SK-N-SH (cell line): ENCODE data around the gene SVOP. TPM values are rescaled to one million over a fixed set of nuclear protein-coding genes. Genes with fewer than 3 reads are reported as not detected.

ENCODE experiments used
- CTCF ChIA-PET: fragments of 300-600, 350-600 bp; formaldehyde crosslinking; extraction: SDS; loops from one replicate; lab custom pipeline; 2021; lab: Yijun Ruan, JAX
- POLR2A ChIA-PET: fragments of 350-600 bp; sonication (Branson Sonifier 250); formaldehyde crosslinking; extraction: SDS; loops from one replicate; lab custom pipeline; 2020; ENCODE audit warnings: antibody characterized with exemption, inconsistent platforms; lab: Yijun Ruan, JAX
- DNase-seq: peaks from one replicate; pipeline ENCODE4 v3.0.0; 2012
- H2AFZ ChIP-seq: fragments of 200-600 bp; sonication (generic); 2 replicates; pipeline ENCODE4 v1.8.1; 2016; ENCODE audit warnings: antibody characterized with exemption, mild to moderate bottlenecking, low read depth
- H3F3A ChIP-seq: fragments of 200-600 bp; sonication (generic); replicated peaks from 2 replicates; pipeline ENCODE3; 2016; ENCODE audit warnings: antibody characterized with exemption, mild to moderate bottlenecking; ENCODE audit not compliant: insufficient read depth
- H3K27ac ChIP-seq, 2 experiments: fragments of 200-500 bp in 1 of 2; fragments of 200-600 bp in 1 of 2; sonication (Bioruptor generic) in 1 of 2; sonication (generic), shearing (Covaris generic) in 1 of 2; 2 replicates each; pipeline versions ENCODE4 v1.5.1 to v1.6.1; 2014 to 2016; ENCODE audit warnings: low read depth in 2 of 2, inconsistent platforms in 1 of 2, low read length in 1 of 2, mild to moderate bottlenecking in 1 of 2, mixed read lengths in 1 of 2
- H3K27me3 ChIP-seq: fragments of 200-600 bp; sonication (generic), shearing (Covaris generic); 2 replicates; pipeline ENCODE4 v1.6.1; 2016; ENCODE audit warnings: mixed run types; ENCODE audit not compliant: insufficient read depth
- H3K36me3 ChIP-seq, 2 experiments: fragments of 200-500 bp in 1 of 2; fragments of 200-600 bp in 1 of 2; sonication (Bioruptor generic) in 1 of 2; sonication (generic) in 1 of 2; replicated peaks in 1 of 2; 2 replicates each; pipeline versions ENCODE3 to v1.5.1; 2014 to 2016; ENCODE audit warnings: low read length in 1 of 2, mild to moderate bottlenecking in 1 of 2; ENCODE audit not compliant: insufficient read depth in 2 of 2, control insufficient read depth in 1 of 2
- H3K4me1 ChIP-seq, 2 experiments: fragments of 200-500 bp in 1 of 2; fragments of 200-600 bp in 1 of 2; sonication (Bioruptor generic) in 1 of 2; sonication (generic), shearing (Covaris generic) in 1 of 2; 2 replicates each; pipeline versions ENCODE4 v1.5.1 to v1.6.1; 2014 to 2016; ENCODE audit warnings: low read depth in 1 of 2, low read length in 1 of 2, mixed run types in 1 of 2; ENCODE audit not compliant: insufficient read depth in 2 of 2, control insufficient read depth in 1 of 2
- H3K4me2 ChIP-seq: fragments of 200-600 bp; sonication (generic), shearing (Covaris generic); 2 replicates; pipeline ENCODE4 v1.6.1; 2017; ENCODE audit warnings: mixed run types
- H3K4me3 ChIP-seq, 2 experiments: fragments of 200-500 bp in 1 of 2; fragments of 200-600 bp in 1 of 2; sonication (Bioruptor generic) in 1 of 2; sonication (generic), shearing (Covaris generic) in 1 of 2; 2 replicates each; pipeline versions ENCODE4 v1.5.1 to v1.8.1; 2014 to 2016; ENCODE audit warnings: low read depth in 2 of 2, inconsistent platforms in 1 of 2, low read length in 1 of 2, mild to moderate bottlenecking in 1 of 2, mixed read lengths in 1 of 2, moderate library complexity in 1 of 2
- H3K79me2 ChIP-seq: fragments of 200-600 bp; sonication (generic); 2 replicates; pipeline ENCODE4 v1.8.1; 2017; ENCODE audit warnings: mild to moderate bottlenecking; ENCODE audit not compliant: insufficient read depth
- H3K9ac ChIP-seq: fragments of 200-600 bp; sonication (generic); 2 replicates; pipeline ENCODE4 v1.6.1; 2017; ENCODE audit warnings: mixed run types
- H3K9me2 ChIP-seq: fragments of 200-600 bp; sonication (generic); 2 replicates; pipeline ENCODE4 v1.6.1; 2017; ENCODE audit warnings: mixed run types
- H3K9me3 ChIP-seq: fragments of 200-600 bp; sonication (generic); 2 replicates; pipeline ENCODE4 v1.6.1; 2017; ENCODE audit warnings: mixed run types, mild to moderate bottlenecking, moderate library complexity
- H4K20me1 ChIP-seq: fragments of 200-600 bp; sonication (generic); 2 replicates; pipeline ENCODE4 v1.6.1; 2017; ENCODE audit warnings: mild to moderate bottlenecking, mixed run types; ENCODE audit not compliant: insufficient read depth
- CHD2 ChIP-seq: fragments of 150-350 bp; IDR thresholded peaks from 2 replicates; pipeline ENCODE4 v1.6.1; 2018; ENCODE audit warnings: low read length; ENCODE audit not compliant: partially characterized antibody
- ELF1 ChIP-seq: IDR thresholded peaks from 2 replicates; pipeline ENCODE4 v1.4.0; 2012
- EP300 ChIP-seq, 2 experiments: IDR thresholded peaks; 2 replicates each; pipeline versions ENCODE4 v1.4.0 to v1.6.1; 2012; ENCODE audit warnings: borderline replicate concordance in 1 of 2, low read depth in 1 of 2, low read length in 1 of 2
- FOXJ3 ChIP-seq: sonication (generic); formaldehyde crosslinking; IDR thresholded peaks from 2 replicates; pipeline ENCODE4 v1.5.1; 2020; ENCODE audit warnings: mild to moderate bottlenecking, missing genetic modification reagents
- GABPA ChIP-seq: IDR thresholded peaks from 2 replicates; pipeline ENCODE4 v1.4.0; 2012; ENCODE audit warnings: low read depth, mild to moderate bottlenecking
- GATA2 ChIP-seq: sonication (generic); formaldehyde crosslinking; IDR thresholded peaks from 2 replicates; pipeline ENCODE4 v1.5.0; 2020; ENCODE audit warnings: mild to moderate bottlenecking, missing genetic modification reagents
- MEF2A ChIP-seq: IDR thresholded peaks from 2 replicates; pipeline ENCODE4 v1.4.0; 2012; ENCODE audit warnings: low read depth, borderline replicate concordance
- MXI1 ChIP-seq: IDR thresholded peaks from 2 replicates; pipeline ENCODE4 v1.6.1; 2012; ENCODE audit warnings: mild to moderate bottlenecking, low read depth, low read length, improper control_type of control experiment
- NFIC ChIP-seq: IDR thresholded peaks from 2 replicates; pipeline ENCODE4 v1.4.0; 2012; ENCODE audit warnings: borderline replicate concordance
- NRF1 ChIP-seq: IDR thresholded peaks from 2 replicates; pipeline ENCODE4 v1.6.1; 2012; ENCODE audit warnings: low read depth, mild to moderate bottlenecking, low read length
- RAD21 ChIP-seq: IDR thresholded peaks from 2 replicates; pipeline ENCODE4 v1.6.1; 2012; ENCODE audit warnings: mild to moderate bottlenecking, low read length
- RCOR1 ChIP-seq: fragments of 150-350 bp; IDR thresholded peaks from 2 replicates; pipeline ENCODE4 v1.6.1; 2017; ENCODE audit warnings: antibody characterized with exemption, low read length
- RFX5 ChIP-seq: IDR thresholded peaks from 2 replicates; pipeline ENCODE4 v1.6.1; 2012; ENCODE audit warnings: mild to moderate bottlenecking, improper control_type of control experiment, low read length
- RXRA ChIP-seq: IDR thresholded peaks from 2 replicates; pipeline ENCODE4 v1.4.0; 2012; ENCODE audit warnings: low read depth, mild to moderate bottlenecking, borderline replicate concordance
- SMC3 ChIP-seq: IDR thresholded peaks from 2 replicates; pipeline ENCODE4 v1.6.1; 2012; ENCODE audit warnings: low read depth, low read length, improper control_type of control experiment
- TCF12 ChIP-seq: IDR thresholded peaks from 2 replicates; pipeline ENCODE4 v1.4.0; 2012
- TEAD4 ChIP-seq: IDR thresholded peaks from 2 replicates; pipeline ENCODE4 v1.4.0; 2012; ENCODE audit warnings: mild to moderate bottlenecking, borderline replicate concordance; ENCODE audit not compliant: insufficient read depth
- WGBS: methylation state at CpG from one replicate; pipeline ENCODE4 v1.1.6; 2017; ENCODE audit warnings: low lambda C conversion rate; 5-methylcytosine and 5-hydroxymethylcytosine counted together
- polyA plus RNA-seq, 3 experiments: library from polyadenylated mRNA; depleted of rRNA; stranded (reverse); fragments of >200 nt; gene quantifications; 2 replicates each; pipeline ENCODE4 v1.2.3, GENCODE V29; 2012
- TF ChIP-seq, protein P1 (sequence below): IDR thresholded peaks from 2 replicates; pipeline ENCODE4 v1.4.0; 2012; ENCODE audit warnings: low read depth, borderline replicate concordance
- TF ChIP-seq, protein P2 (sequence below): IDR thresholded peaks from 2 replicates; pipeline ENCODE4 v1.4.0; 2012; ENCODE audit warnings: low read depth, borderline replicate concordance
- TF ChIP-seq, protein P3 (sequence below): fragments of 150-350 bp; IDR thresholded peaks from 2 replicates; pipeline ENCODE4 v1.6.1; 2017; ENCODE audit warnings: antibody characterized with exemption, low read length, low read depth, borderline replicate concordance
- TF ChIP-seq, protein P4 (sequence below): fragments of 200-600 bp; sonication (generic); IDR thresholded peaks from 2 replicates; pipeline ENCODE4 v1.6.1; 2017; ENCODE audit warnings: antibody characterized with exemption, mild to moderate bottlenecking, moderate library complexity

Gene SVOP
- polyA plus RNA-seq, 1 of the 3 experiments (the other 2 are of a cell fraction) = 0.07 TPM

DNA sequence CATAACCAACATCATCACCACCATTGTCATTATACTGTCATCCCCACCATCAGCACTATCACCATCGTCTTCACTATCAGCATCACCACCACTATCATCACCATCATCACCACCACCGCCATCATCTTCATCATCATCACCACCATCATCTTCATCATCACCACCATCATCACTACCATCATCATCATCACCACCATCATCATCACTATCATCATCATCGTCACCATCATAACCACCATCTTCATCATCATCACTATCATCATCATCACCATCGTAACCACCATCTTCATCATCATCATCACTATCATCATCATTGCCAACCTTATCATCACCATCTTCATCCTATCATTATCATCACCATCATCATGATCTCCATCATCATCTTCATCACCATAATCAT lies 39.0 kb downstream of the SVOP start (continued):
- TF ChIP-seq, protein P1, sequence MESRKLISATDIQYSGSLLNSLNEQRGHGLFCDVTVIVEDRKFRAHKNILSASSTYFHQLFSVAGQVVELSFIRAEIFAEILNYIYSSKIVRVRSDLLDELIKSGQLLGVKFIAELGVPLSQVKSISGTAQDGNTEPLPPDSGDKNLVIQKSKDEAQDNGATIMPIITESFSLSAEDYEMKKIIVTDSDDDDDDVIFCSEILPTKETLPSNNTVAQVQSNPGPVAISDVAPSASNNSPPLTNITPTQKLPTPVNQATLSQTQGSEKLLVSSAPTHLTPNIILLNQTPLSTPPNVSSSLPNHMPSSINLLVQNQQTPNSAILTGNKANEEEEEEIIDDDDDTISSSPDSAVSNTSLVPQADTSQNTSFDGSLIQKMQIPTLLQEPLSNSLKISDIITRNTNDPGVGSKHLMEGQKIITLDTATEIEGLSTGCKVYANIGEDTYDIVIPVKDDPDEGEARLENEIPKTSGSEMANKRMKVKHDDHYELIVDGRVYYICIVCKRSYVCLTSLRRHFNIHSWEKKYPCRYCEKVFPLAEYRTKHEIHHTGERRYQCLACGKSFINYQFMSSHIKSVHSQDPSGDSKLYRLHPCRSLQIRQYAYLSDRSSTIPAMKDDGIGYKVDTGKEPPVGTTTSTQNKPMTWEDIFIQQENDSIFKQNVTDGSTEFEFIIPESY = no peak
- no peak for TF ChIP-seq RCOR1
- no peak for TF ChIP-seq MEF2A
- TF ChIP-seq, all 33 proteins: peak for 0

DNA sequence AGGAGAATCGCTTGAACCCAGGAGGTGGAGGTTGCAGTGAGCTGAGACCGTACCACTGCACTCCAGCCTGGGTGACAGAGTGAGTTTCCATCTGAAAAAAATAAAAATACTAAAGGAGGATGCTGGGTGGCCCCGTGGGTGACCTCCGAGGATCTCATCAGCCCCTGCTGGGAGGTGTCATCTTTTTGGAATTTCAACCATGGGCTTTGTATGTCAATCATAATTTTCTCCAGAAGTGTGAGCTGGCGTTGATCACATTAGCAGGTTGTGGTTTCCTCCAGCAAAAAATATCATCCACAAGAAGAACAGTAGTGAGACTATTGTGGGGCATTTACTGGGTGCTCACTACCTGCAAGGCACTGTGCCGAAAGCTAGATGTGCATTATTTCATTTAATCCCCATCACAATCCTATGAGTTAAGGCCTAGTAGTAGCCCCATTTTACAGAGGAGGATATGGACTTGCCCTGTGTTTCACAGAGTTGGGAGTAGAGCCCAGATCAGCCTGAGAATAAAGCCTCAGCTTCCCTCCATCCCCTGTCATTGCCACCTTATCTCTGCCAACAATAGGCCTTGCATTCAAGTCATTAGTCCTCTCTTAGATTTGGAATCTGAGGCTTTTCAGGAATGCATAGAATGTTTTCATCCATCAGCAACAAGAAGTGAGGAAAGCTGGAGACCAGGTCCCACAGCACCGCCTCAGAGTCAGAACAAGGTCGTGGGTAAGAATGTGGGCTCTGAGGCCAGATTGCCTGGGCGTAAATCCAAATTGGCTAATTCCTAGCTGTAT lies 39.8 kb downstream of the SVOP start:
- H4K20me1 ChIP-seq = no peaks in the 10 kb centered on the region
- no peak overlapping the region for H2AFZ ChIP-seq
- H3K27me3 ChIP-seq = no peaks in the 10 kb centered on the region
- no peaks in the 10 kb centered on the region for H3F3A ChIP-seq
- TF ChIP-seq, protein P2, sequence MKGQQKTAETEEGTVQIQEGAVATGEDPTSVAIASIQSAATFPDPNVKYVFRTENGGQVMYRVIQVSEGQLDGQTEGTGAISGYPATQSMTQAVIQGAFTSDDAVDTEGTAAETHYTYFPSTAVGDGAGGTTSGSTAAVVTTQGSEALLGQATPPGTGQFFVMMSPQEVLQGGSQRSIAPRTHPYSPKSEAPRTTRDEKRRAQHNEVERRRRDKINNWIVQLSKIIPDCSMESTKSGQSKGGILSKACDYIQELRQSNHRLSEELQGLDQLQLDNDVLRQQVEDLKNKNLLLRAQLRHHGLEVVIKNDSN = no peak
- TF ChIP-seq RCOR1 = no peak
- TF ChIP-seq NFIC = no peak
- TF ChIP-seq TEAD4 = no peak
- TF ChIP-seq, protein P3, sequence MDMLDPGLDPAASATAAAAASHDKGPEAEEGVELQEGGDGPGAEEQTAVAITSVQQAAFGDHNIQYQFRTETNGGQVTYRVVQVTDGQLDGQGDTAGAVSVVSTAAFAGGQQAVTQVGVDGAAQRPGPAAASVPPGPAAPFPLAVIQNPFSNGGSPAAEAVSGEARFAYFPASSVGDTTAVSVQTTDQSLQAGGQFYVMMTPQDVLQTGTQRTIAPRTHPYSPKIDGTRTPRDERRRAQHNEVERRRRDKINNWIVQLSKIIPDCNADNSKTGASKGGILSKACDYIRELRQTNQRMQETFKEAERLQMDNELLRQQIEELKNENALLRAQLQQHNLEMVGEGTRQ = no peak
- no peak for TF ChIP-seq NRF1
- TF ChIP-seq GABPA = no peak
- TF ChIP-seq, all 33 proteins: peak for 0
- 43% methylated on average over 9 of the region's 9 CpGs for WGBS
- no peak overlapping the region for H3K4me2 ChIP-seq
- H3K4me3 ChIP-seq = no peak overlapping the region
- H3K9me2 ChIP-seq = no peaks in the 10 kb centered on the region
- H3K27ac ChIP-seq = no peak overlapping the region
- no peaks in the 10 kb centered on the region for H3K4me1 ChIP-seq
- no peaks in the 10 kb centered on the region for H3K36me3 ChIP-seq
- no peaks in the 10 kb centered on the region for H3K9me3 ChIP-seq
- ChIA-PET POLR2A (no interaction called here), CTCF (interaction anchor here (1.0 to 1.1 kb wide), 4 partner anchors 12 to 177 kb away, joined by 3 read pairs; no protein-coding TSS in a partner anchor)
- H3K9ac ChIP-seq = no peak overlapping the region
- DNase-seq = no peak
- no peaks in the 10 kb centered on the region for H3K79me2 ChIP-seq

DNA sequence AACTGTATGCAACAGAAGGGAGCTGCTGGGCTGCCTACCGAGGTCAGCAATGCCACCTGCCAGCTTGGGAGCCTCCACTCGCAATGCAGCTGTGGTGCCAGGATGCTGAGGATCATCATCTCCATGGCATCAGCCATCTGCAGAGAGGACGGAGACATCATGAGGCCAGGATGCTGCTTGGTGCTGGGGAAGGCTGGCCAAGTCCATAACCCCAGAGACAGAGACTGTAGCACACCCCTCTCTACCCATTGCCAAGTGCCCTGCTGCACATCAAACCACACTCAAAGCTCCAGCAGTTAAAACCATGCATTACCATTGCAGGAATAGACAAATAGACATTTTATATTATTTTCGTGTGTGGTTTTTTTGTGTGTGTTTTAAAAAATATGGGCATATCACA lies 43.5 kb downstream of the SVOP start:
- POLR2A ChIA-PET = no interaction called here
- 26% methylated on average over 2 of the region's 4 CpGs for WGBS
- H3F3A ChIP-seq = no peaks in the 10 kb centered on the region
- TF ChIP-seq TEAD4 (no peak), GABPA (no peak), RAD21 (no peak), FOXJ3 (CRISPR knock-in tag) (no peak), RFX5 (no peak), SMC3 (no peak), CHD2 (no peak), GATA2 (CRISPR knock-in tag) (no peak), ELF1 (no peak), RXRA (no peak), MXI1 (no peak), TCF12 (no peak), EP300 (IDR thresholded peaks at IDR 0.05; ENCODE audit: borderline replicate concordance in 1 of 2, low read depth in 1 of 2, low read length in 1 of 2) (no peak)
- TF ChIP-seq, protein P4, sequence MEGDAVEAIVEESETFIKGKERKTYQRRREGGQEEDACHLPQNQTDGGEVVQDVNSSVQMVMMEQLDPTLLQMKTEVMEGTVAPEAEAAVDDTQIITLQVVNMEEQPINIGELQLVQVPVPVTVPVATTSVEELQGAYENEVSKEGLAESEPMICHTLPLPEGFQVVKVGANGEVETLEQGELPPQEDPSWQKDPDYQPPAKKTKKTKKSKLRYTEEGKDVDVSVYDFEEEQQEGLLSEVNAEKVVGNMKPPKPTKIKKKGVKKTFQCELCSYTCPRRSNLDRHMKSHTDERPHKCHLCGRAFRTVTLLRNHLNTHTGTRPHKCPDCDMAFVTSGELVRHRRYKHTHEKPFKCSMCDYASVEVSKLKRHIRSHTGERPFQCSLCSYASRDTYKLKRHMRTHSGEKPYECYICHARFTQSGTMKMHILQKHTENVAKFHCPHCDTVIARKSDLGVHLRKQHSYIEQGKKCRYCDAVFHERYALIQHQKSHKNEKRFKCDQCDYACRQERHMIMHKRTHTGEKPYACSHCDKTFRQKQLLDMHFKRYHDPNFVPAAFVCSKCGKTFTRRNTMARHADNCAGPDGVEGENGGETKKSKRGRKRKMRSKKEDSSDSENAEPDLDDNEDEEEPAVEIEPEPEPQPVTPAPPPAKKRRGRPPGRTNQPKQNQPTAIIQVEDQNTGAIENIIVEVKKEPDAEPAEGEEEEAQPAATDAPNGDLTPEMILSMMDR = no peak

More for the DNA sequence above, 43.5 kb downstream of the SVOP start:
- H3K9ac ChIP-seq = no peak overlapping the region
- H3K27me3 ChIP-seq = no peaks in the 10 kb centered on the region
- H3K79me2 ChIP-seq = no peaks in the 10 kb centered on the region
- no peak overlapping the region for H3K4me2 ChIP-seq
- H3K4me3 ChIP-seq = no peak overlapping the region
- H3K36me3 ChIP-seq = no peaks in the 10 kb centered on the region
- H3K4me1 ChIP-seq = no peaks in the 10 kb centered on the region
- H3K27ac ChIP-seq = no peak overlapping the region
- no peak overlapping the region for H2AFZ ChIP-seq
- no peak for DNase-seq
- H3K9me2 ChIP-seq = no peaks in the 10 kb centered on the region
- CTCF ChIA-PET = interaction anchor here (1.4 kb wide), 1 partner anchor 12 kb away, joined by 3 read pairs; no protein-coding TSS in a partner anchor
- no peaks in the 10 kb centered on the region for H3K9me3 ChIP-seq
- H4K20me1 ChIP-seq = no peaks in the 10 kb centered on the region
